ENCODE measurements around the gene MOAP1. TPM values are rescaled to one million over a fixed set of nuclear protein-coding genes. Genes with fewer than 3 reads are reported as not detected.

Gene MOAP1
- total and polyA plus RNA-seq, 2 of the 8 experiments (the other 6 are each of a cell fraction or from before 2014, with no cell fraction given): 18.3 to 20.1 TPM

GRCh38 chr14:93232159-93232558 is 47.5 kb upstream of the MOAP1 start (continued):
- no peak for TF ChIP-seq TAF7 (optimal IDR thresholded peaks at IDR 0.05; ENCODE audit: borderline replicate concordance, low read depth, low read length)
- no peak for TF ChIP-seq ASH2L (IDR thresholded peaks at IDR 0.05; ENCODE audit: low read length)
- no peak for TF ChIP-seq KDM4A (IDR thresholded peaks at IDR 0.05; ENCODE audit: low read depth, low read length, severe bottlenecking)
- no peak for TF ChIP-seq MAFK (IDR thresholded peaks at IDR 0.05; ENCODE audit: low read depth, low read length)
